Testis (tissue), 3 donors: ENCODE results near the gene ZZZ3. TPM values are rescaled to one million over a fixed set of nuclear protein-coding genes. Genes with fewer than 3 reads are reported as not detected.

Experiments
- DNase-seq: peaks from one replicate; pipeline ENCODE4 v3.0.0-alpha.2; 2019
- H3K27ac ChIP-seq, 2 donors: fragments of 200-600 bp; sonication (generic); one replicate each; pipeline ENCODE4 v1.5.1; 2019
- H3K27me3 ChIP-seq: fragments of 200-600 bp; sonication (generic); one replicate; pipeline ENCODE4 v1.5.1; 2019
- H3K36me3 ChIP-seq: fragments of 200-600 bp; sonication (generic); one replicate; pipeline ENCODE4 v1.5.1; 2017; ENCODE audit warnings: low read depth; ENCODE audit errors: missing control alignments
- H3K4me1 ChIP-seq: fragments of 200-600 bp; sonication (generic); one replicate; pipeline ENCODE4 v1.5.1; 2019
- H3K4me3 ChIP-seq, 2 donors: fragments of 200-600 bp; sonication (generic); one replicate each; pipeline ENCODE4 v1.5.1; 2017 to 2019
- H3K9me3 ChIP-seq: fragments of 200-600 bp; sonication (generic); one replicate; pipeline ENCODE4 v1.5.1; 2017
- POLR2A ChIP-seq: fragments of 450-650 bp; IDR thresholded peaks from one replicate; pipeline ENCODE4 v1.6.1; 2017; ENCODE audit warnings: antibody characterized with exemption, mild to moderate bottlenecking, moderate library complexity
- WGBS, 2 donors: methylation state at CpG; one replicate each; pipeline ENCODE4 v1.1.5; 2018; 5-methylcytosine and 5-hydroxymethylcytosine counted together
- intact Hi-C: fragments of 100-400 bp; cut with DNase I; formaldehyde crosslinking; loops from one replicate; pipeline ENCODE4 v1.15.1; 2023; ENCODE audit warnings: low total_unique reads
- polyA plus RNA-seq: library from polyadenylated mRNA; stranded (reverse); fragments of 350-450 nt; fragmentation: Illumina TruSeq; extraction: RNeasy Lipid Tissue Mini Kit (QIAGEN cat#74804); gene quantifications from one replicate; pipeline ENCODE4 v1.2.3, GENCODE V29; 2014; ENCODE audit warnings: low read depth, low replicate concordance; ENCODE audit not compliant: insufficient read depth
- total RNA-seq, 2 donors: library from RNA; depleted of rRNA; stranded (reverse); fragments of >200 nt; gene quantifications; one replicate each; pipeline ENCODE4 v1.2.3, GENCODE V29; 2016
- TF ChIP-seq, protein P1 (sequence below), 3 experiments: fragments of 450-650 bp in 2 of 3; fragments of 200-600 bp in 1 of 3; sonication (generic) in 1 of 3; IDR thresholded peaks; one replicate each; pipeline ENCODE4 v1.5.1; 2016 to 2019; ENCODE audit warnings: antibody characterized with exemption in 3 of 3, mild to moderate bottlenecking in 2 of 3, moderate library complexity in 1 of 3

The ZZZ3 gene
- total and polyA plus RNA-seq, 3 donors from 2014 or later = 13.3 to 53.8 (median 52.2) TPM

- WGBS, 2 donors = 38 to 49% methylated on average over 1 of the region's 1 CpG
- Histone ChIP-seq H3K4me1 (no peaks in the 10 kb centered on the region), H3K9me3 (no peaks in the 10 kb centered on the region), H3K27ac (no peak overlapping the region), H3K27me3 (no peaks in the 10 kb centered on the region), H3K4me3 (no peak overlapping the region), H3K36me3 (no peaks in the 10 kb centered on the region)
- TF ChIP-seq, protein P1, sequence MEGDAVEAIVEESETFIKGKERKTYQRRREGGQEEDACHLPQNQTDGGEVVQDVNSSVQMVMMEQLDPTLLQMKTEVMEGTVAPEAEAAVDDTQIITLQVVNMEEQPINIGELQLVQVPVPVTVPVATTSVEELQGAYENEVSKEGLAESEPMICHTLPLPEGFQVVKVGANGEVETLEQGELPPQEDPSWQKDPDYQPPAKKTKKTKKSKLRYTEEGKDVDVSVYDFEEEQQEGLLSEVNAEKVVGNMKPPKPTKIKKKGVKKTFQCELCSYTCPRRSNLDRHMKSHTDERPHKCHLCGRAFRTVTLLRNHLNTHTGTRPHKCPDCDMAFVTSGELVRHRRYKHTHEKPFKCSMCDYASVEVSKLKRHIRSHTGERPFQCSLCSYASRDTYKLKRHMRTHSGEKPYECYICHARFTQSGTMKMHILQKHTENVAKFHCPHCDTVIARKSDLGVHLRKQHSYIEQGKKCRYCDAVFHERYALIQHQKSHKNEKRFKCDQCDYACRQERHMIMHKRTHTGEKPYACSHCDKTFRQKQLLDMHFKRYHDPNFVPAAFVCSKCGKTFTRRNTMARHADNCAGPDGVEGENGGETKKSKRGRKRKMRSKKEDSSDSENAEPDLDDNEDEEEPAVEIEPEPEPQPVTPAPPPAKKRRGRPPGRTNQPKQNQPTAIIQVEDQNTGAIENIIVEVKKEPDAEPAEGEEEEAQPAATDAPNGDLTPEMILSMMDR (IDR thresholded peaks at IDR 0.05) = no peak
- TF ChIP-seq POLR2A = no peak
- intact Hi-C loops = no loop called here
- no peak for DNase-seq
Observed at GRCh38 chr1:77668924-77669449, 13.5 kb downstream of the ZZZ3 start.

- WGBS, 2 donors = 61 to 82% methylated on average over 3 of the region's 3 CpGs
- no peaks in the 10 kb centered on the region for H3K4me1 ChIP-seq
- H3K4me3 ChIP-seq = no peak overlapping the region
- TF ChIP-seq, protein P1 (IDR thresholded peaks at IDR 0.05) = no peak
- TF ChIP-seq POLR2A = no peak
- no peak overlapping the region for H3K27ac ChIP-seq
- DNase-seq = no peak
- H3K36me3 ChIP-seq = no peaks in the 10 kb centered on the region
- H3K9me3 ChIP-seq = no peaks in the 10 kb centered on the region
- no peaks in the 10 kb centered on the region for H3K27me3 ChIP-seq
- intact Hi-C loops = no loop called here
Observed at GRCh38 chr1:77664939-77665516, 17.4 kb downstream of the ZZZ3 start.

DNA sequence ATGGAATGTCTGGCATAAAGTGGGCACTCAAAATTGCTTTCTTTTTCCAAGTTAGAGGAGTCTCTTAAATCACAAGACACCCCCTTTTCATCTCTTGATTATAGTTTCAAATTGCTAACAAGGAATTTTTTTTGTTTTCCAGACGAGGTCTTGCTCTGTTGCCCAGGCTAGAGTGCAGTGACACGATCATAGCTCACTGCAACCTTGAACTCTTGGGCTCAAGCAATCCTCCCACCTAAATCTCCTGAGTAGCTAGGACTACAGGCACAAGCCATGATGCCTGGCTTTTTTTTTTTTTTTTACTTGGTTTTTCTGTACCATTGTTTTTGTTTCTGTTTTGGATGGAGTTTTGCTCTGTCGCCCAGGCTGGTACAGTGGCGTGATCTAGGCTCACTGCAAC lies 20.8 kb downstream of the ZZZ3 start:
- no peak overlapping the region for H3K4me3 ChIP-seq
- 53 to 71% methylated on average over 4 of the region's 4 CpGs for WGBS, 2 donors
- no peaks in the 10 kb centered on the region for H3K36me3 ChIP-seq
- H3K27me3 ChIP-seq = no peaks in the 10 kb centered on the region
- H3K9me3 ChIP-seq = no peaks in the 10 kb centered on the region
- intact Hi-C loops = no loop called here
- DNase-seq = no peak
- H3K4me1 ChIP-seq = no peaks in the 10 kb centered on the region
- no peak overlapping the region for H3K27ac ChIP-seq
- TF ChIP-seq POLR2A = no peak
- TF ChIP-seq, protein P1 (IDR thresholded peaks at IDR 0.05) = no peak

- no peak for DNase-seq
- no peaks in the 10 kb centered on the region for H3K36me3 ChIP-seq
- H3K9me3 ChIP-seq = no peaks in the 10 kb centered on the region
- intact Hi-C loops = no loop called here
- peaks cover 7% of the 10 kb centered on the region for H3K4me1 ChIP-seq
- no peak overlapping the region for H3K4me3 ChIP-seq
- no peaks in the 10 kb centered on the region for H3K27me3 ChIP-seq
- WGBS, 2 donors = 86 to 90% methylated on average over 4 of the region's 4 CpGs
- no peak overlapping the region for H3K27ac ChIP-seq
- no peak for TF ChIP-seq POLR2A
- TF ChIP-seq, protein P1 (IDR thresholded peaks at IDR 0.05) = no peak
Observed at GRCh38 chr1:77659879-77660593, 22.4 kb downstream of the ZZZ3 start.
